ENCODE measurements around the gene DCAF10. TPM values are rescaled to one million over a fixed set of nuclear protein-coding genes. Genes with fewer than 3 reads are reported as not detected.

The DCAF10 gene
- total RNA-seq, 1 experiment from 2014 or later, result 22.6 TPM

DNA sequence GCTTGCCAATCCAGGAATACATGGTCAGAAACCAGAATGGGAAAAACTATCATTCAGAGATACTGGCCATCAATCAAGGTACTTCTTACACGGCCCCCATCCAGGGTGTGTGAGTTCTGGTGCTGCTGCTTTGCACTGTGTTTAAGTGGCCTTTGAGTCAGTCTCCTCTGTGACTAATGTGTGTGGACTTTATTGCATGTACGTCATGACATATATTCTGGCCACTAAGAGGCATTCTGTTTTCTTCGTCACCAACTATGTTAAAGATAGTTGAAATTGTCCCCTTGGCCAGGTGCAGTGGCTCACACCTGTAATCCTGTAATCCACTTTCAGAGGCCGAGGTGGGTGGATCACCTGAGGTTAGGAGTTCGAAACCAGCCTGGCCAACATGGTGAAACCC lies 24.3 kb upstream of the DCAF10 start:
- Histone ChIP-seq H3K27ac (no peak overlapping the region), H4K20me1 (ENCODE audit: insufficient read depth) (no peaks in the 10 kb centered on the region; the same call in 1 of the 2 replicates), H2AFZ (no peak overlapping the region), H3K4me1 (replicated peaks; ENCODE audit: insufficient read depth) (no peaks in the 10 kb centered on the region), H3K79me2 (ENCODE audit: low read depth) (no peaks in the 10 kb centered on the region), H3K27me3 (ENCODE audit: insufficient read depth, low read depth) (no peaks in the 10 kb centered on the region), H3K4me2 (no peak overlapping the region), H3K9me2 (ENCODE audit: insufficient read depth) (no peaks in the 10 kb centered on the region), H3F3A (ENCODE audit: insufficient read depth, low read depth) (0 out of 2 replicates have a peak, but pooled peaks cover 5% of the 10 kb centered on the region), H3K9me3 (ENCODE audit: insufficient read depth, low read depth) (no peaks in the 10 kb centered on the region), H3K4me3 (no peak overlapping the region), H3K36me3 (ENCODE audit: low read depth) (no peaks in the 10 kb centered on the region; the same call in 1 of the 2 replicates)
- BruUV-seq (replicated peaks), result no TSS peak
- CTCF ChIA-PET, result no interaction called here
- intact Hi-C loops (cut with micrococcal nuclease; ENCODE audit: unreplicated experiment), result no loop called here
- POLR2A ChIA-PET (ENCODE audit: unreplicated experiment), result no interaction called here
- DNase-seq, result no peak
- TF ChIP-seq, protein P1, sequence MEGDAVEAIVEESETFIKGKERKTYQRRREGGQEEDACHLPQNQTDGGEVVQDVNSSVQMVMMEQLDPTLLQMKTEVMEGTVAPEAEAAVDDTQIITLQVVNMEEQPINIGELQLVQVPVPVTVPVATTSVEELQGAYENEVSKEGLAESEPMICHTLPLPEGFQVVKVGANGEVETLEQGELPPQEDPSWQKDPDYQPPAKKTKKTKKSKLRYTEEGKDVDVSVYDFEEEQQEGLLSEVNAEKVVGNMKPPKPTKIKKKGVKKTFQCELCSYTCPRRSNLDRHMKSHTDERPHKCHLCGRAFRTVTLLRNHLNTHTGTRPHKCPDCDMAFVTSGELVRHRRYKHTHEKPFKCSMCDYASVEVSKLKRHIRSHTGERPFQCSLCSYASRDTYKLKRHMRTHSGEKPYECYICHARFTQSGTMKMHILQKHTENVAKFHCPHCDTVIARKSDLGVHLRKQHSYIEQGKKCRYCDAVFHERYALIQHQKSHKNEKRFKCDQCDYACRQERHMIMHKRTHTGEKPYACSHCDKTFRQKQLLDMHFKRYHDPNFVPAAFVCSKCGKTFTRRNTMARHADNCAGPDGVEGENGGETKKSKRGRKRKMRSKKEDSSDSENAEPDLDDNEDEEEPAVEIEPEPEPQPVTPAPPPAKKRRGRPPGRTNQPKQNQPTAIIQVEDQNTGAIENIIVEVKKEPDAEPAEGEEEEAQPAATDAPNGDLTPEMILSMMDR (conservative IDR thresholded peaks at IDR 0.05), result no peak
- no peak for TF ChIP-seq EZH2 (IDR thresholded peaks at IDR 0.05; ENCODE audit: low read depth)

DNA sequence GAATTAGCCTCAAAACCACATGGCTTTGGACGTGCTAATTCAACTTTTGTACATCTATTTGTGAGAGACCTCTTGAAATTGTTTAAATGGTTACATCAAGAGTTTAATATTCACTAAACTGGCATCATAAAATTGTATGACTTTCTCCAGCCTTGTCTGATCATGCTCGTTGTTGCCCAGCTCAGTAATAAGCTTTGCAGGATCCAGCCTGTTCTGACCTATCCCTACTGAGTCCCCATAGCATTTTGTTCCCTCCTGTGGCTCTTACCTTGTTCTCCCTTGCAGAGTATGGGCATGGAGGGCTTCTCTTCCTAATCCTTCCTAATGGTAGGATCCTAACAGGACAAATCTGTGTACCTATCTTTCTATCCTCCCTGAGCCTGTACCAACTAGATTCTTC lies 22.1 kb upstream of the DCAF10 start:
- H3K4me1 ChIP-seq (replicated peaks; ENCODE audit: insufficient read depth), result peaks cover 3% of the 10 kb centered on the region; the same call in 1 of the 2 replicates
- ChIA-PET POLR2A (ENCODE audit: unreplicated experiment) (no interaction called here), CTCF (no interaction called here)
- no peaks in the 10 kb centered on the region for H3K27me3 ChIP-seq (ENCODE audit: insufficient read depth, low read depth)
- no peaks in the 10 kb centered on the region for H3K9me3 ChIP-seq (ENCODE audit: insufficient read depth, low read depth)
- BruUV-seq (replicated peaks), result no TSS peak
- no peak overlapping the region for H3K27ac ChIP-seq
- no peaks in the 10 kb centered on the region; the same call in 1 of the 2 replicates for H4K20me1 ChIP-seq (ENCODE audit: insufficient read depth)
- no peak overlapping the region for H3K4me2 ChIP-seq
- DNase-seq, result no peak
- peaks cover 16% of the 10 kb centered on the region for H3K79me2 ChIP-seq (ENCODE audit: low read depth)
- H3F3A ChIP-seq (ENCODE audit: insufficient read depth, low read depth), result no peaks in the 10 kb centered on the region
- H3K36me3 ChIP-seq (ENCODE audit: low read depth), result no peaks in the 10 kb centered on the region; the same call in 1 of the 2 replicates
- no peak overlapping the region for H2AFZ ChIP-seq
- H3K9me2 ChIP-seq (ENCODE audit: insufficient read depth), result no peaks in the 10 kb centered on the region
- TF ChIP-seq EZH2 (IDR thresholded peaks at IDR 0.05; ENCODE audit: low read depth), result no peak
- TF ChIP-seq, protein P1 (conservative IDR thresholded peaks at IDR 0.05), result no peak
- no peak overlapping the region for H3K4me3 ChIP-seq
- intact Hi-C loops (cut with micrococcal nuclease; ENCODE audit: unreplicated experiment), result no loop called here

DNA sequence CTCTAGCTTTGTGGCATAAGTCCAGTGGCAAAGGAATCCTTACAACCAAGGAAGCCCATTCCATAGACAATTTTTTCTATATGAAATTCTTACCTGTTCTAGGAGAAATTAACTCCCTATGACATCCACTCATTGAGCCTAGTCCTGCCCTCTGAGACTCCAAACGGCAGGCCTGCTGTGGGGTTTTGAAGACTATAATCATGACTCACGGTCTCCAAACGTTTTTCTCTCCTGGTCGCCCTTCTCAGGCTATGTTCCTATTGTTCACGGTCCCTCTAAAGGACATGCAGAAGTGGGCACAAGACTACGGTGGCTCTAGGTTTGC lies 16.3 kb upstream of the DCAF10 start:
- Histone ChIP-seq H3K27ac (peak overlapping the region; percentile 50; the same call in 1 of the 2 replicates), H3K4me3 (peak overlapping the region; percentile 98), H3K79me2 (ENCODE audit: low read depth) (peaks cover 37% of the 10 kb centered on the region), H3K9me2 (ENCODE audit: insufficient read depth) (no peaks in the 10 kb centered on the region), H2AFZ (peak overlapping the region; percentile 99), H3K4me1 (replicated peaks; ENCODE audit: insufficient read depth) (peaks cover 12% of the 10 kb centered on the region; the same call in 1 of the 2 replicates), H3F3A (ENCODE audit: insufficient read depth, low read depth) (no peaks in the 10 kb centered on the region), H4K20me1 (ENCODE audit: insufficient read depth) (no peaks in the 10 kb centered on the region; the same call in 1 of the 2 replicates), H3K4me2 (peak overlapping the region; percentile 85), H3K9me3 (ENCODE audit: insufficient read depth, low read depth) (no peaks in the 10 kb centered on the region), H3K36me3 (ENCODE audit: low read depth) (no peaks in the 10 kb centered on the region; the same call in 1 of the 2 replicates), H3K27me3 (ENCODE audit: insufficient read depth, low read depth) (no peaks in the 10 kb centered on the region)
- ChIA-PET CTCF (no interaction called here), POLR2A (ENCODE audit: unreplicated experiment) (interaction anchor here (0.6 kb wide), 1 partner anchor 192 kb away, joined by 3 read pairs; the partner anchor contains the start of gene TOMM5)
- intact Hi-C loops (cut with micrococcal nuclease; ENCODE audit: unreplicated experiment), result no loop called here
- TF ChIP-seq EZH2 (IDR thresholded peaks at IDR 0.05; ENCODE audit: low read depth), result no peak
- TF ChIP-seq, protein P1 (conservative IDR thresholded peaks at IDR 0.05), result no peak
- no peak for DNase-seq
- BruUV-seq (replicated peaks), result no TSS peak
